PC-3 (cell line): ENCODE data around the gene STRN3. TPM values are rescaled to one million over a fixed set of nuclear protein-coding genes. Genes with fewer than 3 reads are reported as not detected.
A peak's percentile ranks its signal among the peaks of the same experiment; 100 is the strongest.

ENCODE experiments used
- ATAC-seq: fragments of 200-7000 bp; cut with Tn5 transposase; 2 replicates; pipeline ENCODE4 v1.9.1; 2020; ENCODE audit warnings: mild to moderate bottlenecking, moderate library complexity
- BruUV-seq: library from RNA; stranded (reverse); fragments of 400-500 nt; replicated peaks from 2 replicates; lab custom pipeline; 2021; lab: Mats Ljungman, UMichigan
- CTCF ChIA-PET: fragments of 300-600 bp; sonication (Branson Sonifier 250); formaldehyde crosslinking; loops from one replicate; lab custom pipeline; 2022; ENCODE audit warnings: antibody characterized with exemption; lab: Charles Lee
- POLR2A ChIA-PET: fragments of 300-600 bp; sonication (Branson Sonifier 250); formaldehyde crosslinking; loops from one replicate; lab custom pipeline; 2022; ENCODE audit warnings: antibody characterized with exemption; ENCODE audit not compliant: unreplicated experiment; lab: Charles Lee
- DNase-seq: peaks from one replicate; pipeline ENCODE4 v3.0.0-alpha.2; 2015
- H2AFZ ChIP-seq: fragments of 300-600 bp; sonication (generic); 2 replicates; pipeline ENCODE4 v1.6.0; 2016; ENCODE audit warnings: antibody characterized with exemption, low read length
- H3F3A ChIP-seq: fragments of 300-600 bp; sonication (generic); one replicate; pipeline ENCODE4 v1.6.0; 2017; ENCODE audit warnings: antibody characterized with exemption, low read length, control low read depth, mild to moderate bottlenecking; ENCODE audit not compliant: unreplicated experiment
- H3K27ac ChIP-seq: fragments of 300-600 bp; sonication (generic); 2 replicates; pipeline ENCODE4 v1.5.1; 2016; ENCODE audit warnings: mild to moderate bottlenecking, low read length
- H3K27me3 ChIP-seq: fragments of 300-600 bp; sonication (generic); 2 replicates; pipeline ENCODE4 v1.6.1; 2016; ENCODE audit warnings: low read length, mixed read lengths
- H3K36me3 ChIP-seq: fragments of 300-600 bp; sonication (generic); 2 replicates; pipeline ENCODE4 v1.6.1; 2016; ENCODE audit warnings: low read depth, mixed run types, low read length, mixed read lengths
- H3K4me1 ChIP-seq: fragments of 300-600 bp; sonication (generic); 2 replicates; pipeline ENCODE4 v1.5.1; 2016; ENCODE audit warnings: low read length; ENCODE audit not compliant: insufficient read depth
- H3K4me2 ChIP-seq: fragments of 300-600 bp; sonication (generic); 2 replicates; pipeline ENCODE4 v1.6.0; 2016; ENCODE audit warnings: low read length
- H3K4me3 ChIP-seq: fragments of 300-600 bp; sonication (generic); 2 replicates; pipeline ENCODE4 v1.5.1; 2016; ENCODE audit warnings: mild to moderate bottlenecking, low read length, mixed read lengths
- H3K79me2 ChIP-seq: fragments of 300-600 bp; sonication (generic); 2 replicates; pipeline ENCODE4 v1.6.1; 2017; ENCODE audit warnings: low read length, mixed read lengths
- H3K9ac ChIP-seq: fragments of 300-600 bp; sonication (generic); 2 replicates; pipeline ENCODE4 v1.6.0; 2016; ENCODE audit warnings: mild to moderate bottlenecking, low read length
- H3K9me2 ChIP-seq: fragments of 300-600 bp; sonication (generic); replicated peaks from 2 replicates; pipeline ENCODE4 v1.6.1; 2016; ENCODE audit warnings: mixed run types, low read length, mixed read lengths
- H3K9me3 ChIP-seq: fragments of 300-600 bp; sonication (generic); 2 replicates; pipeline ENCODE4 v1.6.1; 2016; ENCODE audit warnings: low read length, mixed read lengths
- H4K20me1 ChIP-seq: fragments of 300-600 bp; sonication (generic); 2 replicates; pipeline ENCODE4 v1.6.1; 2016; ENCODE audit warnings: low read length, mixed read lengths
- CTCF ChIP-seq: fragments of 300-600 bp; sonication (generic); conservative IDR thresholded peaks from 2 replicates; pipeline ENCODE4 v1.5.1; 2017; ENCODE audit warnings: antibody characterized with exemption, low read depth, mild to moderate bottlenecking, low read length
- EZH2 ChIP-seq: fragments of 300-600 bp; sonication (generic); IDR thresholded peaks from one replicate; pipeline ENCODE4 v1.6.1; 2017; ENCODE audit warnings: antibody characterized with exemption, mild to moderate bottlenecking, low read length; ENCODE audit not compliant: unreplicated experiment
- EZH2phosphoT487 ChIP-seq: fragments of 300-600 bp; sonication (generic); IDR thresholded peaks from 2 replicates; pipeline ENCODE4 v1.6.1; 2018; ENCODE audit warnings: mild to moderate bottlenecking, antibody characterized with exemption, low read length, borderline replicate concordance
- intact Hi-C: fragments of 100-400 bp; cut with micrococcal nuclease; formaldehyde crosslinking; loops from 2 replicates; pipeline ENCODE4 v1.9.0; 2023
- total RNA-seq: library from RNA; depleted of rRNA; stranded (reverse); fragments of >200 nt; gene quantifications from 2 replicates; pipeline ENCODE4 v1.2.3, GENCODE V29; 2014

Gene STRN3
- total RNA-seq, 1 experiment from 2014 or later = 41.4 TPM

- no peaks in the 10 kb centered on the region for H3K9me2 ChIP-seq
- H4K20me1 ChIP-seq = no peaks in the 10 kb centered on the region
- no peaks in the 10 kb centered on the region; the same call in 1 of the 2 replicates for H3K4me1 ChIP-seq
- no peak for TF ChIP-seq CTCF
- no peak for TF ChIP-seq EZH2
- ATAC-seq = no peak
- H3F3A ChIP-seq = no peaks in the 10 kb centered on the region
- no peak overlapping the region for H3K9ac ChIP-seq
- H3K36me3 ChIP-seq = no peaks in the 10 kb centered on the region
- H3K4me2 ChIP-seq = no peak overlapping the region
- intact Hi-C loops = no loop called here
- DNase-seq = no peak
- no peaks in the 10 kb centered on the region for H3K27me3 ChIP-seq
- no peaks in the 10 kb centered on the region for H3K9me3 ChIP-seq
- no peaks in the 10 kb centered on the region for H3K79me2 ChIP-seq
- H3K4me3 ChIP-seq = no peak overlapping the region
- H3K27ac ChIP-seq = no peak overlapping the region
- no peak overlapping the region for H2AFZ ChIP-seq
- BruUV-seq = no TSS peak
- ChIA-PET CTCF (no interaction called here), POLR2A (no interaction called here)
Measured at GRCh38 chr14:31071151-31071550, 45.0 kb upstream of the STRN3 start.

GRCh38 chr14:31070431-31070830 is 44.3 kb upstream of the STRN3 start:
- no peaks in the 10 kb centered on the region for H3K9me2 ChIP-seq
- ATAC-seq = no peak
- intact Hi-C loops = no loop called here
- no peak overlapping the region for H3K4me2 ChIP-seq
- no peak overlapping the region for H3K4me3 ChIP-seq
- no peaks in the 10 kb centered on the region for H3F3A ChIP-seq
- peak; percentile 39 for DNase-seq
- no peaks in the 10 kb centered on the region for H3K9me3 ChIP-seq
- no peaks in the 10 kb centered on the region for H3K36me3 ChIP-seq
- H3K27ac ChIP-seq = no peak overlapping the region
- no peaks in the 10 kb centered on the region; the same call in 1 of the 2 replicates for H3K4me1 ChIP-seq
- no peak overlapping the region for H3K9ac ChIP-seq
- no peak for TF ChIP-seq EZH2phosphoT487
- TF ChIP-seq CTCF = no peak
- TF ChIP-seq EZH2 = no peak
- no peaks in the 10 kb centered on the region for H3K27me3 ChIP-seq
- H4K20me1 ChIP-seq = no peaks in the 10 kb centered on the region
- POLR2A ChIA-PET = no interaction called here
- BruUV-seq = no TSS peak
- H3K79me2 ChIP-seq = no peaks in the 10 kb centered on the region
- no peak overlapping the region for H2AFZ ChIP-seq
- CTCF ChIA-PET = no interaction called here

GRCh38 chr14:31069343-31069742 is 43.2 kb upstream of the STRN3 start:
- Histone ChIP-seq H3K9ac (no peak overlapping the region), H3K36me3 (no peaks in the 10 kb centered on the region), H3K27ac (no peak overlapping the region), H3F3A (no peaks in the 10 kb centered on the region), H4K20me1 (no peaks in the 10 kb centered on the region), H3K9me2 (no peaks in the 10 kb centered on the region), H3K27me3 (no peaks in the 10 kb centered on the region), H3K4me1 (no peaks in the 10 kb centered on the region; the same call in 1 of the 2 replicates), H3K4me3 (no peak overlapping the region), H3K4me2 (no peak overlapping the region), H3K9me3 (no peaks in the 10 kb centered on the region), H2AFZ (no peak overlapping the region), H3K79me2 (no peaks in the 10 kb centered on the region)
- TF ChIP-seq CTCF (no peak), EZH2phosphoT487 (no peak), EZH2 (no peak)
- no TSS peak for BruUV-seq
- POLR2A ChIA-PET = no interaction called here
- intact Hi-C loops = no loop called here
- no peak for DNase-seq
- ATAC-seq = no peak
- CTCF ChIA-PET = no interaction called here
